Measurements from ENCODE around the gene TAB2. TPM values are rescaled to one million over a fixed set of nuclear protein-coding genes. Genes with fewer than 3 reads are reported as not detected.

Gene TAB2
- total and polyA plus RNA-seq, 2 experiments from 2014 or later, result 19.8 to 59.2 TPM

- TF ChIP-seq, protein P1, sequence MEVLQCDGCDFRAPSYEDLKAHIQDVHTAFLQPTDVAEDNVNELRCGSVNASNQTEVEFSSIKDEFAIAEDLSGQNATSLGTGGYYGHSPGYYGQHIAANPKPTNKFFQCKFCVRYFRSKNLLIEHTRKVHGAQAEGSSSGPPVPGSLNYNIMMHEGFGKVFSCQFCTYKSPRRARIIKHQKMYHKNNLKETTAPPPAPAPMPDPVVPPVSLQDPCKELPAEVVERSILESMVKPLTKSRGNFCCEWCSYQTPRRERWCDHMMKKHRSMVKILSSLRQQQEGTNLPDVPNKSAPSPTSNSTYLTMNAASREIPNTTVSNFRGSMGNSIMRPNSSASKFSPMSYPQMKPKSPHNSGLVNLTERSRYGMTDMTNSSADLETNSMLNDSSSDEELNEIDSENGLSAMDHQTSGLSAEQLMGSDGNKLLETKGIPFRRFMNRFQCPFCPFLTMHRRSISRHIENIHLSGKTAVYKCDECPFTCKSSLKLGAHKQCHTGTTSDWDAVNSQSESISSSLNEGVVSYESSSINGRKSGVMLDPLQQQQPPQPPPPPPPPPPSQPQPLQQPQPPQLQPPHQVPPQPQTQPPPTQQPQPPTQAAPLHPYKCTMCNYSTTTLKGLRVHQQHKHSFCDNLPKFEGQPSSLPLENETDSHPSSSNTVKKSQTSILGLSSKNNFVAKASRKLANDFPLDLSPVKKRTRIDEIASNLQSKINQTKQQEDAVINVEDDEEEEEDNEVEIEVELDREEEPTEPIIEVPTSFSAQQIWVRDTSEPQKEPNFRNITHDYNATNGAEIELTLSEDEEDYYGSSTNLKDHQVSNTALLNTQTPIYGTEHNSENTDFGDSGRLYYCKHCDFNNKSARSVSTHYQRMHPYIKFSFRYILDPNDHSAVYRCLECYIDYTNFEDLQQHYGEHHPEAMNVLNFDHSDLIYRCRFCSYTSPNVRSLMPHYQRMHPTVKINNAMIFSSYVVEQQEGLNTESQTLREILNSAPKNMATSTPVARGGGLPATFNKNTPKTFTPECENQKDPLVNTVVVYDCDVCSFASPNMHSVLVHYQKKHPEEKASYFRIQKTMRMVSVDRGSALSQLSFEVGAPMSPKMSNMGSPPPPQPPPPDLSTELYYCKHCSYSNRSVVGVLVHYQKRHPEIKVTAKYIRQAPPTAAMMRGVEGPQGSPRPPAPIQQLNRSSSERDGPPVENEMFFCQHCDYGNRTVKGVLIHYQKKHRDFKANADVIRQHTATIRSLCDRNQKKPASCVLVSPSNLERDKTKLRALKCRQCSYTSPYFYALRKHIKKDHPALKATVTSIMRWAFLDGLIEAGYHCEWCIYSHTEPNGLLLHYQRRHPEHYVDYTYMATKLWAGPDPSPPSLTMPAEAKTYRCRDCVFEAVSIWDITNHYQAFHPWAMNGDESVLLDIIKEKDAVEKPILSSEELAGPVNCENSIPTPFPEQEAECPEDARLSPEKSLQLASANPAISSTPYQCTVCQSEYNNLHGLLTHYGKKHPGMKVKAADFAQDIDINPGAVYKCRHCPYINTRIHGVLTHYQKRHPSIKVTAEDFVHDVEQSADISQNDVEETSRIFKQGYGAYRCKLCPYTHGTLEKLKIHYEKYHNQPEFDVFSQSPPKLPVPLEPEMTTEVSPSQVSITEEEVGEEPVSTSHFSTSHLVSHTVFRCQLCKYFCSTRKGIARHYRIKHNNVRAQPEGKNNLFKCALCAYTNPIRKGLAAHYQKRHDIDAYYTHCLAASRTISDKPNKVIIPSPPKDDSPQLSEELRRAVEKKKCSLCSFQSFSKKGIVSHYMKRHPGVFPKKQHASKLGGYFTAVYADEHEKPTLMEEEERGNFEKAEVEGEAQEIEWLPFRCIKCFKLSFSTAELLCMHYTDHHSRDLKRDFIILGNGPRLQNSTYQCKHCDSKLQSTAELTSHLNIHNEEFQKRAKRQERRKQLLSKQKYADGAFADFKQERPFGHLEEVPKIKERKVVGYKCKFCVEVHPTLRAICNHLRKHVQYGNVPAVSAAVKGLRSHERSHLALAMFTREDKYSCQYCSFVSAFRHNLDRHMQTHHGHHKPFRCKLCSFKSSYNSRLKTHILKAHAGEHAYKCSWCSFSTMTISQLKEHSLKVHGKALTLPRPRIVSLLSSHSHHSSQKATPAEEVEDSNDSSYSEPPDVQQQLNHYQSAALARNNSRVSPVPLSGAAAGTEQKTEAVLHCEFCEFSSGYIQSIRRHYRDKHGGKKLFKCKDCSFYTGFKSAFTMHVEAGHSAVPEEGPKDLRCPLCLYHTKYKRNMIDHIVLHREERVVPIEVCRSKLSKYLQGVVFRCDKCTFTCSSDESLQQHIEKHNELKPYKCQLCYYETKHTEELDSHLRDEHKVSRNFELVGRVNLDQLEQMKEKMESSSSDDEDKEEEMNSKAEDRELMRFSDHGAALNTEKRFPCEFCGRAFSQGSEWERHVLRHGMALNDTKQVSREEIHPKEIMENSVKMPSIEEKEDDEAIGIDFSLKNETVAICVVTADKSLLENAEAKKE (CRISPR knock-in tag; IDR thresholded peaks at IDR 0.05), result no peak
- TF ChIP-seq CREB1 (CRISPR knock-in tag; IDR thresholded peaks at IDR 0.05; ENCODE audit: low read depth), result no peak
Measured at GRCh38 chr6:149333266-149333620, 15.7 kb downstream of the TAB2 start (continued).

GRCh38 chr6:149334201-149334600 lies 16.7 kb downstream of the TAB2 start:
- Histone ChIP-seq H3K27me3 (ENCODE audit: insufficient read depth) (no peaks in the 10 kb centered on the region), H3K36me3 (ENCODE audit: insufficient read depth) (no peaks in the 10 kb centered on the region), H3K4me2 (no peak overlapping the region), H3K79me2 (replicated peaks; ENCODE audit: insufficient read depth) (peaks cover 100% of the 10 kb centered on the region), H3F3A (replicated peaks; ENCODE audit: low read depth) (no peaks in the 10 kb centered on the region), H3K4me3 (no peak overlapping the region), H3K9me2 (ENCODE audit: insufficient read depth) (no peaks in the 10 kb centered on the region), H4K20me1 (replicated peaks; ENCODE audit: insufficient read depth) (peaks cover 12% of the 10 kb centered on the region; the same call in 1 of the 2 replicates), H3K4me1 (ENCODE audit: insufficient read depth) (peaks cover 77% of the 10 kb centered on the region), H2AFZ (no peak overlapping the region), H3K27ac (ENCODE audit: low read depth) (no peak overlapping the region)
- DNase-seq (ENCODE audit: low spot score) (no peak), ATAC-seq (no peak)
- Mint-ChIP-seq H3K4me1 (peaks cover 73% of the 10 kb centered on the region), H3K4me3 (no peak overlapping the region), H3K9me3 (no peaks in the 10 kb centered on the region; the same call in 2 of the 3 replicates), H3K27me3 (ENCODE audit: insufficient read depth, low read depth, poor library complexity) (no peaks in the 10 kb centered on the region), H3K27ac (no peak overlapping the region), H3K36me3 (ENCODE audit: low read depth) (peaks cover 5% of the 10 kb centered on the region; the same call in 2 of the 3 replicates)
- TF ChIP-seq CREB1 (CRISPR knock-in tag; IDR thresholded peaks at IDR 0.05; ENCODE audit: low read depth), result no peak
- no peak for TF ChIP-seq NANOG (IDR thresholded peaks at IDR 0.05; ENCODE audit: borderline replicate concordance)
- no peak for TF ChIP-seq JUNB (IDR thresholded peaks at IDR 0.05; ENCODE audit: unreplicated experiment)
- no peak for TF ChIP-seq ZNF114 (CRISPR knock-in tag; IDR thresholded peaks at IDR 0.05)
- TF ChIP-seq ZNF331 (CRISPR knock-in tag; IDR thresholded peaks at IDR 0.05; ENCODE audit: low read depth), result no peak
- TF ChIP-seq, protein P2, sequence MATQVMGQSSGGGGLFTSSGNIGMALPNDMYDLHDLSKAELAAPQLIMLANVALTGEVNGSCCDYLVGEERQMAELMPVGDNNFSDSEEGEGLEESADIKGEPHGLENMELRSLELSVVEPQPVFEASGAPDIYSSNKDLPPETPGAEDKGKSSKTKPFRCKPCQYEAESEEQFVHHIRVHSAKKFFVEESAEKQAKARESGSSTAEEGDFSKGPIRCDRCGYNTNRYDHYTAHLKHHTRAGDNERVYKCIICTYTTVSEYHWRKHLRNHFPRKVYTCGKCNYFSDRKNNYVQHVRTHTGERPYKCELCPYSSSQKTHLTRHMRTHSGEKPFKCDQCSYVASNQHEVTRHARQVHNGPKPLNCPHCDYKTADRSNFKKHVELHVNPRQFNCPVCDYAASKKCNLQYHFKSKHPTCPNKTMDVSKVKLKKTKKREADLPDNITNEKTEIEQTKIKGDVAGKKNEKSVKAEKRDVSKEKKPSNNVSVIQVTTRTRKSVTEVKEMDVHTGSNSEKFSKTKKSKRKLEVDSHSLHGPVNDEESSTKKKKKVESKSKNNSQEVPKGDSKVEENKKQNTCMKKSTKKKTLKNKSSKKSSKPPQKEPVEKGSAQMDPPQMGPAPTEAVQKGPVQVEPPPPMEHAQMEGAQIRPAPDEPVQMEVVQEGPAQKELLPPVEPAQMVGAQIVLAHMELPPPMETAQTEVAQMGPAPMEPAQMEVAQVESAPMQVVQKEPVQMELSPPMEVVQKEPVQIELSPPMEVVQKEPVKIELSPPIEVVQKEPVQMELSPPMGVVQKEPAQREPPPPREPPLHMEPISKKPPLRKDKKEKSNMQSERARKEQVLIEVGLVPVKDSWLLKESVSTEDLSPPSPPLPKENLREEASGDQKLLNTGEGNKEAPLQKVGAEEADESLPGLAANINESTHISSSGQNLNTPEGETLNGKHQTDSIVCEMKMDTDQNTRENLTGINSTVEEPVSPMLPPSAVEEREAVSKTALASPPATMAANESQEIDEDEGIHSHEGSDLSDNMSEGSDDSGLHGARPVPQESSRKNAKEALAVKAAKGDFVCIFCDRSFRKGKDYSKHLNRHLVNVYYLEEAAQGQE (IDR thresholded peaks at IDR 0.05; ENCODE audit: unreplicated experiment), result no peak
- no peak for TF ChIP-seq STAT1 (IDR thresholded peaks at IDR 0.05; ENCODE audit: unreplicated experiment)
- no peak for TF ChIP-seq EZH2 (IDR thresholded peaks at IDR 0.05; ENCODE audit: low read depth, unreplicated experiment)
